ENCODE results near the gene HEXA. TPM values are rescaled to one million over a fixed set of nuclear protein-coding genes. Genes with fewer than 3 reads are reported as not detected.

The HEXA gene
- total RNA-seq, 1 donor: 122 TPM

DNA sequence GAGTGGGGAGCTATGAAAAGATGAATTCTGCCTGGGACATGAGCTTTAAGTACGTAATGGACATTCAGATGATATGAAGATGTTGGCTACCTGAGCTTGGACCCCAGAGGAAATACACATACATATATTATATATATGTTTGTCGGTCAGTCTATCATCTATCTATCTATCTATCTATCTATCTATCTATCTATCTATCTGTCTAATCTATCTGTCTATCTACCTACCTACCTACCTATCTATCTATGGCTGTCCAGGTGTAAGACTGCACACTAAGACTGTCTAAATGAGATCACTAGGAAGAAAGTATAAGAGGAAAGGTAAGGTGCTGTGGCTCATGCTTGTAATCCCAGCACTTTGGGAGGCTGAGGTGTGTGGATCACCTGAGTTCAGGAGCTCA lies 37.7 kb downstream of the HEXA start:
- Histone ChIP-seq H3K4me2 (ENCODE audit: insufficient read depth, low read length) (peak overlapping the region; percentile 11), H3K27ac (ENCODE audit: low read depth, low read length) (peak overlapping the region; percentile 80)
- DNase-seq (ENCODE audit: insufficient read length, low spot score, missing footprints): no peak

DNA sequence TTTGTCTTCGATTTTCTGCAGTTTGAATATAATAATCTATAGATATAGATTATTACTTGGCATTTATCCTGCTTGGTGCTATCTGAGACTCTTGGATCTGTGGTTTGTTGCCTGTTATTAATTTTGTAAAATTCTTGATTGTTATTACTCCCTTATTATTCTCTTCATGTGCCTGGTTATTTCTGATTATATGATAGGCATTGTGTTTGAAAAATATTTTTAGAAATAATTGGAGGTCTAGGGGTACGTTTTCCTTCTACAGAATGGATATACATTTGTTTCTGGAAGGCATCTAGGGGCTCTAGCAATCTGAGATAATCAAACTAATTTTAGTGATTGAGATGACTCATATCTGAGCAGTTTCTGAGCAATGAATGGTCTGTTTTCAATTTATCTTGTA lies 41.0 kb downstream of the HEXA start:
- Histone ChIP-seq H3K4me1 (ENCODE audit: insufficient read depth, low read length) (peaks cover 13% of the 10 kb centered on the region), H3K9me3 (ENCODE audit: low read depth, low read length) (no peaks in the 10 kb centered on the region), H3K27ac (ENCODE audit: low read depth, low read length) (no peak overlapping the region), H2AFZ (ENCODE audit: low read length) (no peak overlapping the region), H3K4me2 (ENCODE audit: insufficient read depth, low read length) (no peak overlapping the region), H3K36me3 (ENCODE audit: insufficient read depth, low read length) (no peaks in the 10 kb centered on the region), H4K20me1 (ENCODE audit: insufficient read depth, low read length) (no peaks in the 10 kb centered on the region), H3K79me2 (ENCODE audit: insufficient read depth, low read length) (no peaks in the 10 kb centered on the region), H3K4me3 (ENCODE audit: insufficient read depth, low read length) (no peak overlapping the region), H3K27me3 (ENCODE audit: insufficient read depth, low read length) (no peaks in the 10 kb centered on the region)
- TF ChIP-seq, protein P1, sequence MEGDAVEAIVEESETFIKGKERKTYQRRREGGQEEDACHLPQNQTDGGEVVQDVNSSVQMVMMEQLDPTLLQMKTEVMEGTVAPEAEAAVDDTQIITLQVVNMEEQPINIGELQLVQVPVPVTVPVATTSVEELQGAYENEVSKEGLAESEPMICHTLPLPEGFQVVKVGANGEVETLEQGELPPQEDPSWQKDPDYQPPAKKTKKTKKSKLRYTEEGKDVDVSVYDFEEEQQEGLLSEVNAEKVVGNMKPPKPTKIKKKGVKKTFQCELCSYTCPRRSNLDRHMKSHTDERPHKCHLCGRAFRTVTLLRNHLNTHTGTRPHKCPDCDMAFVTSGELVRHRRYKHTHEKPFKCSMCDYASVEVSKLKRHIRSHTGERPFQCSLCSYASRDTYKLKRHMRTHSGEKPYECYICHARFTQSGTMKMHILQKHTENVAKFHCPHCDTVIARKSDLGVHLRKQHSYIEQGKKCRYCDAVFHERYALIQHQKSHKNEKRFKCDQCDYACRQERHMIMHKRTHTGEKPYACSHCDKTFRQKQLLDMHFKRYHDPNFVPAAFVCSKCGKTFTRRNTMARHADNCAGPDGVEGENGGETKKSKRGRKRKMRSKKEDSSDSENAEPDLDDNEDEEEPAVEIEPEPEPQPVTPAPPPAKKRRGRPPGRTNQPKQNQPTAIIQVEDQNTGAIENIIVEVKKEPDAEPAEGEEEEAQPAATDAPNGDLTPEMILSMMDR (IDR thresholded peaks at IDR 0.05; ENCODE audit: extremely low read depth, low read depth, low read length): no peak
- no peak for DNase-seq (ENCODE audit: insufficient read length, low spot score, missing footprints)

More for the DNA sequence above, 37.7 kb downstream of the HEXA start:
- Histone ChIP-seq H3K9me3 (ENCODE audit: low read depth, low read length) (no peaks in the 10 kb centered on the region), H3K36me3 (ENCODE audit: insufficient read depth, low read length) (no peaks in the 10 kb centered on the region), H4K20me1 (ENCODE audit: insufficient read depth, low read length) (no peaks in the 10 kb centered on the region), H3K4me3 (ENCODE audit: insufficient read depth, low read length) (no peak overlapping the region), H3K4me1 (ENCODE audit: insufficient read depth, low read length) (peaks cover 18% of the 10 kb centered on the region), H3K27me3 (ENCODE audit: insufficient read depth, low read length) (no peaks in the 10 kb centered on the region), H3K79me2 (ENCODE audit: insufficient read depth, low read length) (no peaks in the 10 kb centered on the region), H2AFZ (ENCODE audit: low read length) (no peak overlapping the region)
- TF ChIP-seq, protein P1 (IDR thresholded peaks at IDR 0.05; ENCODE audit: extremely low read depth, low read depth, low read length): no peak

DNA sequence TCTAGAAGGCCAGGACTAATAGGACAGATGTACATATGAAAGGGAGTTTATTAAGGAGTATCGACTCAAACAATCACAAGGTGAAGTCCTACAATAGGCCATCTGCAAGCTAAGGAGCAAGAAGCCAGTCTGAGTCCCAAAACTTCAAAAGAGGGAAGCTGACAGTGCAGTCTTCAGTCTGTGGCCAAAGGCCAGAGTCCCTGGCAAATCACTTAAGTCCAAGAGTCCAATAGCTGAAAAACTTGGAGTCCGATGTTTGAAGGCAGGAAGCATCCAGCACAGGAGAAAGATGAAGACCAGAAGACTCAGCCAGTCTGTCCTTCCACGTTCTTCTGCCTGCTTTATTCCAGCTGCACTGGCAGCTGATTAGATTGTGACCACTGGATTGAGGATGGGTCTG lies 44.8 kb downstream of the HEXA start:
- no peaks in the 10 kb centered on the region for H3K36me3 ChIP-seq (ENCODE audit: insufficient read depth, low read length)
- H3K27me3 ChIP-seq (ENCODE audit: insufficient read depth, low read length): no peaks in the 10 kb centered on the region
- TF ChIP-seq, protein P1 (IDR thresholded peaks at IDR 0.05; ENCODE audit: extremely low read depth, low read depth, low read length): no peak
- no peak overlapping the region for H3K27ac ChIP-seq (ENCODE audit: low read depth, low read length)
- H3K4me1 ChIP-seq (ENCODE audit: insufficient read depth, low read length): no peaks in the 10 kb centered on the region
- H3K79me2 ChIP-seq (ENCODE audit: insufficient read depth, low read length): no peaks in the 10 kb centered on the region
- no peaks in the 10 kb centered on the region for H3K9me3 ChIP-seq (ENCODE audit: low read depth, low read length)
- no peak for DNase-seq (ENCODE audit: insufficient read length, low spot score, missing footprints)
- H3K4me2 ChIP-seq (ENCODE audit: insufficient read depth, low read length): no peak overlapping the region
- H4K20me1 ChIP-seq (ENCODE audit: insufficient read depth, low read length): no peaks in the 10 kb centered on the region
- H3K4me3 ChIP-seq (ENCODE audit: insufficient read depth, low read length): no peak overlapping the region
- H2AFZ ChIP-seq (ENCODE audit: low read length): no peak overlapping the region

DNA sequence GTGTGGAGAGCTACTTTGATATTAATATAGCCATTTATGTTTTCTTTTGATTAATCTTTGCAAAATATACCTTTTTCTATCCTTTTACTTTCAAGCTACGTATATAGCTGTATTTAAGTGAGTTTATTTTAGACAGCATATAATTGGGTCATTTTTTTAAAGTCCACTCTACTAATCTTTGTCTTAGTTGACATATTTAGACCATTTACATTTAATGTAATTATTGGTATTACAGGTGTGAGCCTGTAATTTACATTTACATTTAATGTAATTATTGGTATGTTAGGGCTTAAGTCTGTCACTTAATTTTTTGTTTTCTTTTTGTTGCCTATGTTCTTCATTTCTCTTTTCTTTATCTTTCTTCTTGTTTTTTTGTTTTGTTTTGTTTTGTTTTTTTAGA lies 52.1 kb downstream of the HEXA start:
- H3K27ac ChIP-seq (ENCODE audit: low read depth, low read length): no peak overlapping the region
- H3K79me2 ChIP-seq (ENCODE audit: insufficient read depth, low read length): no peaks in the 10 kb centered on the region
- H3K27me3 ChIP-seq (ENCODE audit: insufficient read depth, low read length): no peaks in the 10 kb centered on the region
- no peaks in the 10 kb centered on the region for H3K9me3 ChIP-seq (ENCODE audit: low read depth, low read length)
- H2AFZ ChIP-seq (ENCODE audit: low read length): no peak overlapping the region
- H4K20me1 ChIP-seq (ENCODE audit: insufficient read depth, low read length): peaks cover 3% of the 10 kb centered on the region
- H3K36me3 ChIP-seq (ENCODE audit: insufficient read depth, low read length): no peaks in the 10 kb centered on the region
- TF ChIP-seq, protein P1 (IDR thresholded peaks at IDR 0.05; ENCODE audit: extremely low read depth, low read depth, low read length): no peak
- H3K4me2 ChIP-seq (ENCODE audit: insufficient read depth, low read length): no peak overlapping the region
- DNase-seq (ENCODE audit: insufficient read length, low spot score, missing footprints): no peak
- H3K4me3 ChIP-seq (ENCODE audit: insufficient read depth, low read length): no peak overlapping the region
- peaks cover 6% of the 10 kb centered on the region for H3K4me1 ChIP-seq (ENCODE audit: insufficient read depth, low read length)
